GM21526 (cell line): Measurements from ENCODE around the gene CLBA1.

Experiments
- ATAC-seq: cut with Tn5 transposase; IDR thresholded peaks from one replicate; pipeline ENCODE4 v1.9.1; 2021; ENCODE audit warnings: moderate library complexity; ENCODE audit not compliant: unreplicated experiment, low FRiP score

The CLBA1 gene

DNA sequence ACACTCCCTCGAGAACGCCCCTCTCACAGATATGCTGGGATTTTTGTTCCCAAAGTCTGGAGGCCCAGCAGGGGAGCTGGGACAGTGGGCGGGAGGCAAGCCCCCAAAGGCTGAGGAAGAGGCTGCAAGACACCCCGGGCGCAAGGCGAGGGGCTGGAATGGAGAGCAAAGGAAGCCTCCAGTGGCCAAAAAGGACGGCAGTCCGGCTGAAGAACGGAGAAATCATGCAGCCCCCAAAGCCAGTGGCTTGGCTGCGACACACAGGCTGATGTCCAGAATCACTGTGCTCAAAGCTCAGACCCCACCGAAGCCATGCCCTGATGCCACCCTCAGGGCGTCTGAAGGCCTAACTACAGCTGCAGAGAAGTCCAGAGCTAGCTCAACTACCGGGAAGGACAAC is 10.9 kb downstream of the CLBA1 start:
- no peak for ATAC-seq

DNA sequence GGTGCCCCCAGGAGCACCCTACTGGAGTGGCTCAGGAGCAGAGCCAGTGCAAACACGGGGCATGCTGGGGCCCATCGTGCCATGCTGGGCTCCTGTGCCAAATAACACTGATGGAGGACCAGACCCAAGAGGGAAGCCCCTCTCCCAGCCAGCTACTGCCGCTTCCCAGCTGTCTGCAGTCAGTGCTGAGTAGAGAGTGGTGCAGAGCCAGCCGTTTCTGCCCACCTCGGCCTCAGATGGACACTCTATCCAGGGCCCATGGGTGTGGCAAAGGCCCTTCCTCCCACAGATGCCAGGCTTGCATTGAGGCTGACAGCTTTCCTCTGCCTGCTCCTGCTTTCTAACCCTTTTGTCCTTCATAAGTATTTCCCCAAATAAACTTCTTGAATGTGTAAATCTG is 13.2 kb downstream of the CLBA1 start:
- ATAC-seq, result no peak

DNA sequence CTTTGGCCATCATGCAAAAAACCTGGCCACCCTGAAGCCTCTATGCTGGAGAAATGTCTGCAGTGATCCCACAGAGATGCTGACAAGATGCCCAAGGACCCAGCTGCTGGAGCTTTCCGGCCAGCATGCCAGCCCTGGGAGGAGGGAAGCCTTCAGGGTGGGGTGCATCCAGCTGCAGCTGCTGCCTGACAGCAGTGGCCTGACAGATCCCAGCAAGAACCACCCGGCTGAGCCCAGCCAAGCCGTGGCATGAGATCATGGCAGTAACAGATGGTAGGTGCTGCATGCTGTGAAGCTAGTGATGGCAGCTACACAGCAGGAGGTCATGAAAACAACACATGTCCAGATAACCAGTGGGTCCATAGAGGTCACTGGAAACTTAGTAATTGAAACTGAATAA is 13.8 kb downstream of the CLBA1 start:
- no peak for ATAC-seq

GRCh38 chr14:105005329-105005928 is 19.8 kb downstream of the CLBA1 start:
- no peak for ATAC-seq

DNA sequence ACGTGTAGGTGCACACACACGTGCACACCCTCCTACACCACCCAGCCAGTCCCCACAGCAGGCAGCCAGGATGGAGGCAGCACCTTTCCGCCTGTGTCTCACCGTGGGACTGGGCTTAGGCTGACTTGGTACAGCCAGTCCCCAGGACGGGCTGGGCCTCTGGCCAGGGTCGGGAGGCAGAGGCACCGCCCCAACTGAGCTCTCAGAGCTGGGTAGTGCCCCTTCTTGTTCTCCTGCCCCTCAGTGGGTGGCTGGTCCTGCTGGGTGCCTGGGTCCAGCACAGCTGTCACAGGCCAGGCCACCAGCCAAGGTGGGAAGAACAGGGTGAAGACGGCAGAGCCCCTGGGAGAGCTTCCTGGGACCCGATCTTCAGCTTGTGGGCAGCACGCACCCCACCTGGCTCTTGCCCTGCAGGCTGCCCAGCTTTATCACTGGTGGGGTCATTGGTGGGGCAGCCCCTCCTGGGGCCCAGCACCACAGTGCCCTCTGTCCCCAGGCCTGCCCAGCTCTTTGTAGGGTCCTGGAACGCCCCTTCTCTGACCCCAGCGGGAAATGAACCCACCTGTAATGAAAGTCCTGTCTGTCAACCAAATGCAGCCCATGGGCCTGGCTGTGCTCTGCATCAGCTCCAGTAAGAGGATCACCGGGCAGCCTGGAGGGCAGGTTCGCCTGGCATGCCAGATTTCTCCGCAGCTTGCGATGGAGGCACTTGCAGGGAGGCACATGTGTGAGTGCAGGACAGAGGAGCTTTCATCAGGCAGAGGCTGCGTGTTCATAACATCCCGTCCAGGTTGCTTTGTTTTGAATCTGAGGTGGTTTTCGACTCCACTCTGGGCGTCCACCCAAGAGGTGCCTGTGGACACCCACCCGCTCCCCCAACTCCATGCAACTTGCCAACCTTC is 20.6 kb downstream of the CLBA1 start:
- ATAC-seq, result no peak

- ATAC-seq, result no peak
Measured at GRCh38 chr14:105006831-105007592, 21.4 kb downstream of the CLBA1 start.

- ATAC-seq, result no peak
Measured at GRCh38 chr14:105007593-105008264, 22.1 kb downstream of the CLBA1 start.

DNA sequence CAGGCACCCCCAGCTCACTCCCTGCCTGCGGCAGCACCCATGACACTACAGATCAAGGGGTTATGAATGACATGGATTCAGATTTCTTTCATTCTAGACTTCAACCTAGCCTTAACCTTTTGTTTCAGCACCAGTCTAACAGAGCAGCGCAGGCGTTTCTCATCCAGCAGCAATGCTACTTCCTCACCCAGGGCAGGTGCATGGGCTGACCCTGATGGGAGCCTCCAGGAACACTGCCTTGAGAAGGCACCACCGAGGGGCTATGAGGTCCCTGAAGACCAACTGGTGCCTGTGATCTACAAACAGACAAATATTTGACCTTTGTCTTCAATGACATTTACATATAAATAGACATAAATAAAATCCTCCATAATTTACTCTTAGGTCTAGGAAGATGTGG is 24.5 kb downstream of the CLBA1 start:
- ATAC-seq, result no peak

GRCh38 chr14:105010891-105011291 is 25.3 kb downstream of the CLBA1 start:
- no peak for ATAC-seq

DNA sequence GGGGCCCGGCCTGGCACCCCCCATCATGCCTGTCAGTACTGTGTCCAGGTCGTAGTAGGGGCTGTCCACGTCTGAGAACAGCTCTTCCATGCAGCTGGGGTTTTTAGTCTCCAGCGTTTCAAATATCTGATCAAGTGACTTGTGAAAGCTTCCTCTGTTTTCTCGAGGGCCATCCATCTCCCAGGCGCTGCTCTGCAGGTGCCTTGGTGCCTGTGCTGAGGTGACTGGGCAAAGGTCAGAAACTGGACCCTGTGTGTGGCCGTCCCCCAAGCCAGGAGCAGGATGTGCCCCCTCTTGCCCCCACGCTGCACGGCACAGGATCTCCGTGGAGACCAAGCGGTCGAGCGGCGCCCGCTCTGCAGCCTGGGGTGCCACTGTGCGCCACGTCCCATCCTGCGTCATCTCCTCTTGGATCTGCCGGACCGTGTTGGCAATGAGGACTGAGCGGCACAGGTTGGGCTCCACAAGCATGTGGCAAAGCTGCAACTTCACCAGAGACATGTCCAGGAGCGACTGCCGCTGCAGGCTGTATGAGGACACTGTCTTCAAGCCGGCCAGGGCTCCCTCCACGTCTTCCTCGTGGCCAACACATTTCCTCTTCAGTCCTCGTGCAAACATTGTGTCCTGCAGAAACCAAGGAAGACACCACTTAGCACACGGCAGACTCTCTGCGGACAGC is 25.9 kb downstream of the CLBA1 start:
- no peak for ATAC-seq

- ATAC-seq, result no peak
Measured at GRCh38 chr14:105012171-105012985, 26.8 kb downstream of the CLBA1 start.

DNA sequence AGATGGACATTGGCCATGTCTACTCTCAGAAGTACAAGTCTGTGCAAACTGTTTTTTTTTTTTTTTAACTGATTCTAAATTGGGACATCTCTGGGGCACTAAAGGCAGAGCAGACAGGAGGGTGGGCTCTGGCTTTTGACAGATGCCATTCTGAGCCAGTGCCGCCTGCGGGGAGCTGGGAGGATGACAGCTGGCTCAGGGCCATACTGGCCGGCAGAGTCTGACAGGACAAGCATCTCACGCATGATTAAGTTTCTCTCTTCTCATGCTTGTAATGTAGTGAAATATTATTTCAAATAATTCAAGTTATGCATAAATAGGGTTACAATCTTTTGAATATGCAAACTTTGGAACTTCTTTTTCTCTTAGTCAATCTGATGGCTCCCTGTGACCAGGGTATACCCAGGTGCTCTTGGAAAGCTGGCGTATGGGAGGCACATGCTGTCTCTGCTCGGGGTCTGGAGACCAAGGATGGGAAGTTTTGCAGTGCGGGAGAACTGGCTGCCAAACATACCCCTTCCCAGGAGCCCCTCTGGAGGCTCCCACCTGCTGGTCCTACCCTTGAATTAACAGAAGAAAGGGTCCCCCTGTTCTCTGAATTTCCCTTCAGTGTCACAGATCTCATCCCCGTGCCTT is 27.7 kb downstream of the CLBA1 start:
- no peak for ATAC-seq

DNA sequence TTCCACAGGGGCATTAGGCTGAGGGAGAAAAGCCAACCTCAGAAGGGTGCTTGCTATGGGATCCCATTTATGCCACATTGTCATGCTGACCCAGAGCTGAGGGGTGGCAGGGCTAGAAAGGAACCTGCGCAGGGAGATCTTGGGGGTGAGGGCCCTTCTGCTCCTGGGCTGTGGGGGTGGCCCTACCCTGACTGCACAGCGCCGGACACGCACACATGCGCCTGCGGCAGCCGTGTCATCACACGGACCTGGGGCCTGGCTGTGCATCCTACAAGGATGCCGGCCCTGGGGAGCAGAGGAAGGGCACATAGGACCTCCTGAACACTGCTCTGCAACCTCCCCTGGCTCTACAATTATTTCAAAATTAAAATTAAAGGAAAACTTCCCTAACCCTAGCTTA is 28.4 kb downstream of the CLBA1 start:
- no peak for ATAC-seq

DNA sequence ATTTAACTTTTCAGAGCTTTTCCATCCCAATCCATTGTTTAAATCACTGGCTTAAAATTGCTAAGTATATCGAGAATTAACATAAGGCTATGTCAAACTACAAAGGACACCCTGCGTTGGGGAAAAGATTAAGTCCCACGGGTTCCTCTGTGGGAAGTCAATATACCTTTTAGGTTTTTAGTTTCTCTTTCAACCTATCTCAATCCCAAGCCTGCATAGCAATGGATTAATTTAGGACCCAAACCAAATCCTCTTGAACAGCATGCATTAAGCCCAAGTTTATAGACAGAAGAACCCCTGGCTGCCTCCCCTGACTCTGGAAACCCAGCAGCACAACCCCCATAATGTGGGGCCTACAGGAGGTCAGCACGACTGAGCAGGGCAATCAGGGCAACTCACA is 29.0 kb downstream of the CLBA1 start:
- ATAC-seq, result no peak

DNA sequence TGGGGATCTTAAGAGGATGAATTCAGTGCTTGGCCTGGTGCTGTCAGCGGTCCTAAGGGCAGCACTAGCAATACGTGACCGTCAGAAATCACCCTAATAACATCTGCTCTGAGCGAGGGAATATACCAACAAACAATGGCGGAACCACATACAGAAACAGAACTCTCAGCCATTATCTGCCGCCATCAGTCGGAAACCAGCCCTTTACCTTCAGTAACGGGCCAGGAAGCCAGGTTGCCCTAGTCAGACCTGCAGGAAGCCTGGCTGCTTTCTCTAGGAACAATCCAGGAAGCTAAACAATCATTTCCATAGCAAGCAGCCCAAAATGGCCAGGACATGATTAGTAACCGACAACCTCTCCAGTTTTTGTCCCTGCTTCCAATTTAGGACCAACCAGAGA is 29.7 kb downstream of the CLBA1 start:
- ATAC-seq, result no peak

GRCh38 chr14:105015905-105016304 is 30.3 kb downstream of the CLBA1 start:
- ATAC-seq, result no peak

- no peak for ATAC-seq
Measured at GRCh38 chr14:105018414-105018813, 32.8 kb downstream of the CLBA1 start.

DNA sequence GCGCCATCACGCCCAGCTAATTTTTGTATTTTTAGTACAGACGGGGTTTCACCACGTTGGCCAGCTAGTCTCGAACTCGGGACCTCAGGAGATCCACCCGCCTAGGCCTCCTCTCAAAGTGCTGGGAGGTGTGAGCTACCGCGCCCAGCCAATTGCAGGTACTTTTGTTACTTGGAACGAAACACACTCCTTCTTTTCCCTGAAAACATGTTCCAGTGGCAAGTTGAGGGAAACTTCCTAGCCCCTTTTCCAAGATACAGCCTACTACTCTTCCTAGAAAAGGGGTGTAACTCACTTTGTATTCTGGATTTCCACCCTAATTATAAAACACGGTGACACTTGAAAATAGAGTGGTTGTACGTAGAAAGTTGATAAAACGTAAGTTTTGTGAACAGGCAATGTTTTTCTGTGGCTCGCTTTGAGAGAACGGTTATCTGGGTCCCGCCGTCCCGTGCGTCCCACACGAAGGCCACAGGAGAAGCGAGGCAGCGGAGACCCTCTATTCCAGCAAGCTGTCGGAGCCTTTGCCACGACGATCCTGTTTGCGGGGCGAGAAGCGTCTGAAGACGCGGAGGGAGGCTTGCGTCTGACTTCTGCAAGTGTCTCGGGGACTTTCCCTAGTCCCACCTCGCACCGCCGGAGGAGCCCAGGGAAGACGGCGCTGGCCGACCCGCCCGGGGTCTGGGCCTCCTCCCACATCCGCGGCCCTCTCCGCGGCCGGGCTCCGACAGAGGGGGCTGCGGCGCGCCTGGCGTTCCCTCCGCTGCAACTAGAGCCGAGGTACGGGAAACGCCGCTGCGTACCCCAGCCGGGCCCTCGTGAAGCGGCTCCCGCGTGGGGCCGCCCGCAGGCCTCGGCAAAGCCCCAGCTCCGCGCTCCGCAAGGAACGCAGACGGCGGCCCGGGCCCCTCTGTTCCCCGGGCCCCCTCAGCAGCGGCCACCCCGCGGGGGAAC is 34.5 kb downstream of the CLBA1 start:
- peak; percentile 21 for ATAC-seq
